Measurements from ENCODE around the gene SLC6A15.

- TF ChIP-seq CTCF (IDR thresholded peaks at IDR 0.05; ENCODE audit: insufficient read depth, low read length, poor library complexity, severe bottlenecking): no peak
- no peak for TF ChIP-seq EZH2phosphoT487 (conservative IDR thresholded peaks at IDR 0.05; ENCODE audit: low read length)
Observed at GRCh38 chr12:84862186-84862585, 50.4 kb downstream of the SLC6A15 start.

All from SU-DHL-6 (cell line).